ENCODE data around the gene VTI1A. TPM values are rescaled to one million over a fixed set of nuclear protein-coding genes. Genes with fewer than 3 reads are reported as not detected.

VTI1A gene
- total and polyA plus RNA-seq, 2 experiments from 2014 or later, result 20.4 to 39.8 TPM

DNA sequence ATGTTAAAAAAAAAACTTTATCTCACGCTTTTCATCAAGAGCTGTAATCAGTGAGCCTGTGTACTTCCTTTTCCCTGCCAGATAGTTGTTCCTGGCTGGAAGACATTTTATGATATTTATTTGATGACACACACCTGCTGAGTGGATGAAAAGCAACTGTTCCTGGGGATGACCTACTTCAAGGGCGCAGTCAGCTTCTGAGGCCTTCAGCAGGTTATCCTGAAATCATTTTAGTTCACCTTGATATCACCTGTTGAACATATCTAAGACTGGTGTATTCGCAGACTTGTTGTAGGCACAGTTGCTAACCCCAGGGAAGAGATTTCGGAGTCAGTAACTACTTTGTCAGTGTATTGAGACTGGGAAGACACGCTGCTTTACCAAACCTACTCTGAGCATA is 268.6 kb downstream of the VTI1A start:
- H3K9me2 ChIP-seq (replicated peaks; ENCODE audit: insufficient read depth), result no peaks in the 10 kb centered on the region
- H2AFZ ChIP-seq, result no peak overlapping the region
- 93% methylated on average over 5 of the region's 5 CpGs for WGBS (ENCODE audit: low lambda C conversion rate, missing lambda C conversion rate)
- H3K36me3 ChIP-seq (replicated peaks; ENCODE audit: insufficient read depth, low read depth), result no peaks in the 10 kb centered on the region
- DNase-seq (ENCODE audit: low spot score), result peak; percentile 31
- H4K20me1 ChIP-seq (ENCODE audit: insufficient read depth, poor library complexity, severe bottlenecking), result no peaks in the 10 kb centered on the region
- H3K4me2 ChIP-seq, result no peak overlapping the region
- no peaks in the 10 kb centered on the region for H3K79me2 ChIP-seq
- H3K27ac ChIP-seq, result peak overlapping the region; percentile 74
- no peak overlapping the region for H3K4me3 ChIP-seq
- no peaks in the 10 kb centered on the region for H3K27me3 ChIP-seq
- no peaks in the 10 kb centered on the region for H3K4me1 ChIP-seq (ENCODE audit: insufficient read depth)
- no peak for TF ChIP-seq EZH2phosphoT487 (IDR thresholded peaks at IDR 0.05; ENCODE audit: low read depth, severe bottlenecking, unreplicated experiment)
- TF ChIP-seq, protein P1, sequence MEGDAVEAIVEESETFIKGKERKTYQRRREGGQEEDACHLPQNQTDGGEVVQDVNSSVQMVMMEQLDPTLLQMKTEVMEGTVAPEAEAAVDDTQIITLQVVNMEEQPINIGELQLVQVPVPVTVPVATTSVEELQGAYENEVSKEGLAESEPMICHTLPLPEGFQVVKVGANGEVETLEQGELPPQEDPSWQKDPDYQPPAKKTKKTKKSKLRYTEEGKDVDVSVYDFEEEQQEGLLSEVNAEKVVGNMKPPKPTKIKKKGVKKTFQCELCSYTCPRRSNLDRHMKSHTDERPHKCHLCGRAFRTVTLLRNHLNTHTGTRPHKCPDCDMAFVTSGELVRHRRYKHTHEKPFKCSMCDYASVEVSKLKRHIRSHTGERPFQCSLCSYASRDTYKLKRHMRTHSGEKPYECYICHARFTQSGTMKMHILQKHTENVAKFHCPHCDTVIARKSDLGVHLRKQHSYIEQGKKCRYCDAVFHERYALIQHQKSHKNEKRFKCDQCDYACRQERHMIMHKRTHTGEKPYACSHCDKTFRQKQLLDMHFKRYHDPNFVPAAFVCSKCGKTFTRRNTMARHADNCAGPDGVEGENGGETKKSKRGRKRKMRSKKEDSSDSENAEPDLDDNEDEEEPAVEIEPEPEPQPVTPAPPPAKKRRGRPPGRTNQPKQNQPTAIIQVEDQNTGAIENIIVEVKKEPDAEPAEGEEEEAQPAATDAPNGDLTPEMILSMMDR (IDR thresholded peaks at IDR 0.05; ENCODE audit: poor library complexity), result no peak
- TF ChIP-seq EZH2 (IDR thresholded peaks at IDR 0.05; ENCODE audit: borderline replicate concordance), result no peak
- no peaks in the 10 kb centered on the region for H3K9me3 ChIP-seq (ENCODE audit: low read depth)

DNA sequence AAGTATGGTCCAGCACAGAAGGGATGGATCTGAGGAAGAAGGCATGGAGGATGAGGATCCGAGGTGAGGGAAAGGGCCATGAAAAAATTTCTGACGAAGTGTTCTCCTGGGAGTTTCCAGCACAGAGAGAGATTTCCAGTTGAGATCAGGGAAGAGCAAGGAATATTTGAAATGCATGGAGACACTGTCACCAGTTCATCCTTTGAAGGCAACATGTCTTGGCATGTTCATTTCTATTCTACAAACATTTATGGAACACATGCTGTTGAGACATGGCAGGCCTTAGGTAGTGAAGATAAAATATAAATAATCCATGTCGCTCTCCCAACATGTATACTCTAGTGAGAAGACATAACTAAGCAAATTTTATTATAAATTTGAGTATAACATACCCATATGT is 269.1 kb downstream of the VTI1A start:
- Histone ChIP-seq H3K27me3 (no peaks in the 10 kb centered on the region), H3K27ac (peak overlapping the region; percentile 74), H4K20me1 (ENCODE audit: insufficient read depth, poor library complexity, severe bottlenecking) (no peaks in the 10 kb centered on the region), H3K4me3 (no peak overlapping the region), H2AFZ (no peak overlapping the region), H3K79me2 (no peaks in the 10 kb centered on the region), H3K36me3 (replicated peaks; ENCODE audit: insufficient read depth, low read depth) (no peaks in the 10 kb centered on the region), H3K9me2 (replicated peaks; ENCODE audit: insufficient read depth) (no peaks in the 10 kb centered on the region), H3K9me3 (ENCODE audit: low read depth) (no peaks in the 10 kb centered on the region), H3K4me2 (no peak overlapping the region), H3K4me1 (ENCODE audit: insufficient read depth) (no peaks in the 10 kb centered on the region)
- WGBS (ENCODE audit: low lambda C conversion rate, missing lambda C conversion rate), result 96% methylated on average over 3 of the region's 3 CpGs
- no peak for TF ChIP-seq EZH2phosphoT487 (IDR thresholded peaks at IDR 0.05; ENCODE audit: low read depth, severe bottlenecking, unreplicated experiment)
- TF ChIP-seq, protein P1 (IDR thresholded peaks at IDR 0.05; ENCODE audit: poor library complexity), result no peak
- TF ChIP-seq EZH2 (IDR thresholded peaks at IDR 0.05; ENCODE audit: borderline replicate concordance), result no peak
- no peak for DNase-seq (ENCODE audit: low spot score)

DNA sequence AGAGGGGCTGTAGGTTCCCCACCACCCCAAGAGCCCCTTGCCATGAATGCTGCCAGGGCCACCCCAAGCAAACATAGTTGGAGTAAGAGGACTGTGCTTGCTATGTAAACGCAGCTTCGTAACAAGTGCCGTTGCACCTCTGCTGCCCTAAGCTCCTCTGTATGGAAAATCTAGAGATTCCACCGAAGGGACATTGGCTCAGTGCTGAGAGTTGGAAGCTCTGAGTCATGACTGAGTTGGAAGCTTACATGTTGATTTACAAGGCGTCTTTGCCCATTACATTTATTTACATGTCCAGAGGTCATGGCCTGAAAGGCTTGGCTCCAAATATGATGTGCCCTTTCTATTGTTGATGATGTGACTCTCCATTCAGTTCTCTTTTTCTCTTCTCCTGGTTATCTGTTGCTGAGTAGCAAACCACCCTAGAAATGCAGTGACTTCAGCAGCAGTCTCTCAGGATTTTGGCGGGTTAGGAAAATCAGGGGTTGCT is 270.0 kb downstream of the VTI1A start:
- 55% methylated on average over 6 of the region's 6 CpGs for WGBS (ENCODE audit: low lambda C conversion rate, missing lambda C conversion rate)
- Histone ChIP-seq H4K20me1 (ENCODE audit: insufficient read depth, poor library complexity, severe bottlenecking) (no peaks in the 10 kb centered on the region), H3K9me2 (replicated peaks; ENCODE audit: insufficient read depth) (no peaks in the 10 kb centered on the region), H3K9me3 (ENCODE audit: low read depth) (no peaks in the 10 kb centered on the region), H2AFZ (no peak overlapping the region), H3K36me3 (replicated peaks; ENCODE audit: insufficient read depth, low read depth) (no peaks in the 10 kb centered on the region), H3K4me1 (ENCODE audit: insufficient read depth) (no peaks in the 10 kb centered on the region), H3K4me2 (no peak overlapping the region), H3K79me2 (no peaks in the 10 kb centered on the region), H3K27ac (peak overlapping the region; percentile 74), H3K4me3 (no peak overlapping the region), H3K27me3 (no peaks in the 10 kb centered on the region)
- peak; percentile 73 for DNase-seq (ENCODE audit: low spot score)
- TF ChIP-seq, protein P1 (IDR thresholded peaks at IDR 0.05; ENCODE audit: poor library complexity), result no peak
- no peak for TF ChIP-seq EZH2phosphoT487 (IDR thresholded peaks at IDR 0.05; ENCODE audit: low read depth, severe bottlenecking, unreplicated experiment)
- no peak for TF ChIP-seq EZH2 (IDR thresholded peaks at IDR 0.05; ENCODE audit: borderline replicate concordance)

DNA sequence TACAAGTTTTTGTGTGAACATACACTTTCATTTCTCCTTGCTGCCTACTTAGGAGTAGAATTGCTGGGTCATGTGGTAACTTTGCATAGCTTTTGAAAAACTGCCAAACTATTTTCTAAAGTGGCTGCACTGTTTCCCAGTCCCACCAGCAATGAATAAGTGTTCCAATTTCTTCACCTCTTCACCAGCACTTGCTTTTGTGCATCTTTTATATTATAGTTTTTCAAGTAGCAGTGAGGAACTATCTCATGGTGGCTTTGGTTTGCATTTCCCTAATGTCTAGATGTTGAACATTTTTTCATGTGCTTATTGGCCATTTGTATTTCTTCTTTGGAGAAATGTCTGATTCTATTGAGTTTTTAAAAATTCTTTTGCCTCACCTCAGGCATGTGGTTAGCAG is 273.2 kb downstream of the VTI1A start:
- no peak for TF ChIP-seq EZH2phosphoT487 (IDR thresholded peaks at IDR 0.05; ENCODE audit: low read depth, severe bottlenecking, unreplicated experiment)
- TF ChIP-seq, protein P1 (IDR thresholded peaks at IDR 0.05; ENCODE audit: poor library complexity), result no peak
- no peak for TF ChIP-seq EZH2 (IDR thresholded peaks at IDR 0.05; ENCODE audit: borderline replicate concordance)
- Histone ChIP-seq H3K9me2 (replicated peaks; ENCODE audit: insufficient read depth) (no peaks in the 10 kb centered on the region), H3K4me3 (no peak overlapping the region), H3K4me2 (no peak overlapping the region), H3K27me3 (no peaks in the 10 kb centered on the region), H3K27ac (no peak overlapping the region), H4K20me1 (ENCODE audit: insufficient read depth, poor library complexity, severe bottlenecking) (no peaks in the 10 kb centered on the region), H3K4me1 (ENCODE audit: insufficient read depth) (peaks cover 16% of the 10 kb centered on the region), H3K9me3 (ENCODE audit: low read depth) (no peaks in the 10 kb centered on the region), H3K36me3 (replicated peaks; ENCODE audit: insufficient read depth, low read depth) (no peaks in the 10 kb centered on the region), H2AFZ (no peak overlapping the region), H3K79me2 (no peaks in the 10 kb centered on the region)
- DNase-seq (ENCODE audit: low spot score), result no peak
